ENCODE data around the gene SIK3. TPM values are rescaled to one million over a fixed set of nuclear protein-coding genes. Genes with fewer than 3 reads are reported as not detected.

Gene SIK3
- total RNA-seq, 2 experiments from 2014 or later = 81.4 to 86.1 TPM

DNA sequence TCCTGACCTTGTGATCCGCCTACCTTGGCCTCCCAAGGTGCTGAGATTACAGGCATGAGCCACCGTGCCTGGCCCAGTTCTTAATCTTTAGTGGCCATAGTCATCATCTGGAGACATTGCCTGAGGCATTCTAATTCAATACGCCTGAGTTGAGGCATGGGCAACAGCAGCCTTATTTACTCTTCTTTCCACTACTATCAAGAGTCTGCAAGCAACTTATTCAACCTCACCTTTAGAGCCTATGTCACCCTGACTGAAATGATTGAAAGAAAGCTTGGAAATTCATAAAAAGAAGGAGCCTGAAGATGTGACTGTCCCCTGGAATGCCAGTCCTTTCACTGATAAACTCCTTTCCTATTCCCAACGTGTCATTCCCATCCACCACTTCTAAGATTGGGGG lies 30.1 kb upstream of the SIK3 start:
- no peaks in the 10 kb centered on the region for H3K4me1 ChIP-seq (ENCODE audit: insufficient read depth, low read length)
- H3K9me3 ChIP-seq (ENCODE audit: control insufficient read depth in 1 of 2, insufficient read depth in 1 of 2, low read length in 2 of 2) = no peaks in the 10 kb centered on the region
- POLR2A ChIA-PET = no interaction called here
- CTCF ChIA-PET = no interaction called here
- Mint-ChIP-seq H3K4me3 (no peak overlapping the region), H3K36me3 (ENCODE audit: low read depth) (no peaks in the 10 kb centered on the region), H3K4me1 (ENCODE audit: low read depth) (no peaks in the 10 kb centered on the region), H3K27ac (no peak overlapping the region), H3K9me3 (no peaks in the 10 kb centered on the region), H3K27me3 (no peaks in the 10 kb centered on the region)
- TF ChIP-seq, protein P1, sequence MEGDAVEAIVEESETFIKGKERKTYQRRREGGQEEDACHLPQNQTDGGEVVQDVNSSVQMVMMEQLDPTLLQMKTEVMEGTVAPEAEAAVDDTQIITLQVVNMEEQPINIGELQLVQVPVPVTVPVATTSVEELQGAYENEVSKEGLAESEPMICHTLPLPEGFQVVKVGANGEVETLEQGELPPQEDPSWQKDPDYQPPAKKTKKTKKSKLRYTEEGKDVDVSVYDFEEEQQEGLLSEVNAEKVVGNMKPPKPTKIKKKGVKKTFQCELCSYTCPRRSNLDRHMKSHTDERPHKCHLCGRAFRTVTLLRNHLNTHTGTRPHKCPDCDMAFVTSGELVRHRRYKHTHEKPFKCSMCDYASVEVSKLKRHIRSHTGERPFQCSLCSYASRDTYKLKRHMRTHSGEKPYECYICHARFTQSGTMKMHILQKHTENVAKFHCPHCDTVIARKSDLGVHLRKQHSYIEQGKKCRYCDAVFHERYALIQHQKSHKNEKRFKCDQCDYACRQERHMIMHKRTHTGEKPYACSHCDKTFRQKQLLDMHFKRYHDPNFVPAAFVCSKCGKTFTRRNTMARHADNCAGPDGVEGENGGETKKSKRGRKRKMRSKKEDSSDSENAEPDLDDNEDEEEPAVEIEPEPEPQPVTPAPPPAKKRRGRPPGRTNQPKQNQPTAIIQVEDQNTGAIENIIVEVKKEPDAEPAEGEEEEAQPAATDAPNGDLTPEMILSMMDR (IDR thresholded peaks at IDR 0.05) = no peak
- no peak overlapping the region for H3K4me3 ChIP-seq (ENCODE audit: low read length)
- no peaks in the 10 kb centered on the region for H3K36me3 ChIP-seq (ENCODE audit: insufficient read depth, low read length)
- H3K27ac ChIP-seq (ENCODE audit: low read depth in 1 of 2, low read length in 2 of 2) = no peak overlapping the region
- no peak for ATAC-seq (ENCODE audit: poor library complexity)
- H3K27me3 ChIP-seq (ENCODE audit: control insufficient read depth in 1 of 2, insufficient read depth in 2 of 2, low read length in 2 of 2) = no peaks in the 10 kb centered on the region
- intact Hi-C loops (cut with DNase I, micrococcal nuclease) = no loop called here
- no peak for DNase-seq

DNA sequence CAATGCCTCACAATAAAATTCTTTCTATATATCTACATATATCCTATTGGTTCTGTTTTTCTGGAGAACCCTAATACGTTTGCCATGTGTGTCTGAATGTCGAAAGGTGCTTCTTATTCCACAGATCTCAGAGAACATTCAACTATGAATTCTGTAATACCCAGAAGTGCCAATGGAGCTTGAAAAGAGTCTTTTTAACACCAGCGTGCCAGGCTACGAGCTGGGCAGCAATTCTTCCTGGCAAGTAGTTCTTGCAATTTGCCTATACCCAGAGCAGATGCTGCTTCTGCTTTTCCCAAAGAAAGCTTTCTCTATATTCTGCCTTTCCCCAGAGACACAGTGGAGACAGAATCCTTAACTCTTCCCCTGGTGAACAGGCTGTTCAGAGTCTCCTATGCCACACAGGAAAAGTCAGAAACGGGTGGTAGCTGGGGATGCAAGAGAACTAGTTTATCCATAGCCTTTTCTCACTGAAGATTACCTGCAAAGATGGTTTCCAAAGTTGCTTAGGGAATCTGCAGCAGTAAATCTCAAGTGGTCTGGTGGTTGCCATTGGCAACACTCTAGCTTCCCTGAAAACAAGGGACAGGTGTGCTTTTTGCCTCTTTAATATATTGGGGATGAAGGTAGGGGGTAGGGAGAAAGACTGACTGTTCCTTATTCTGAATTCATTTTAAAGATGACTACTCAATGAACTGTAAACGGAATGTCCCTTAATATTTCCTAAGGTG lies 29.1 kb upstream of the SIK3 start:
- no peaks in the 10 kb centered on the region for H3K9me3 Mint-ChIP-seq
- H3K27me3 Mint-ChIP-seq = no peaks in the 10 kb centered on the region
- H3K4me3 Mint-ChIP-seq = no peak overlapping the region
- H3K36me3 Mint-ChIP-seq (ENCODE audit: low read depth) = no peaks in the 10 kb centered on the region
- no peak for ATAC-seq (ENCODE audit: poor library complexity)
- Histone ChIP-seq H3K36me3 (ENCODE audit: insufficient read depth, low read length) (no peaks in the 10 kb centered on the region), H3K4me1 (ENCODE audit: insufficient read depth, low read length) (no peaks in the 10 kb centered on the region), H3K27me3 (ENCODE audit: control insufficient read depth in 1 of 2, insufficient read depth in 2 of 2, low read length in 2 of 2) (no peaks in the 10 kb centered on the region), H3K27ac (ENCODE audit: low read depth in 1 of 2, low read length in 2 of 2) (no peak overlapping the region), H3K9me3 (ENCODE audit: control insufficient read depth in 1 of 2, insufficient read depth in 1 of 2, low read length in 2 of 2) (no peaks in the 10 kb centered on the region), H3K4me3 (ENCODE audit: low read length) (no peak overlapping the region)
- intact Hi-C loops (cut with DNase I, micrococcal nuclease) = no loop called here
- TF ChIP-seq, protein P1 (IDR thresholded peaks at IDR 0.05) = no peak
- no peaks in the 10 kb centered on the region for H3K4me1 Mint-ChIP-seq (ENCODE audit: low read depth)
- DNase-seq = no peak
- CTCF ChIA-PET = interaction anchor here (0.6 to 1.2 kb wide), 2 partner anchors 25 to 290 kb away, joined by 3 to 4 read pairs; partner anchors contain the start of gene APOA1
- POLR2A ChIA-PET = no interaction called here
- H3K27ac Mint-ChIP-seq = no peak overlapping the region

DNA sequence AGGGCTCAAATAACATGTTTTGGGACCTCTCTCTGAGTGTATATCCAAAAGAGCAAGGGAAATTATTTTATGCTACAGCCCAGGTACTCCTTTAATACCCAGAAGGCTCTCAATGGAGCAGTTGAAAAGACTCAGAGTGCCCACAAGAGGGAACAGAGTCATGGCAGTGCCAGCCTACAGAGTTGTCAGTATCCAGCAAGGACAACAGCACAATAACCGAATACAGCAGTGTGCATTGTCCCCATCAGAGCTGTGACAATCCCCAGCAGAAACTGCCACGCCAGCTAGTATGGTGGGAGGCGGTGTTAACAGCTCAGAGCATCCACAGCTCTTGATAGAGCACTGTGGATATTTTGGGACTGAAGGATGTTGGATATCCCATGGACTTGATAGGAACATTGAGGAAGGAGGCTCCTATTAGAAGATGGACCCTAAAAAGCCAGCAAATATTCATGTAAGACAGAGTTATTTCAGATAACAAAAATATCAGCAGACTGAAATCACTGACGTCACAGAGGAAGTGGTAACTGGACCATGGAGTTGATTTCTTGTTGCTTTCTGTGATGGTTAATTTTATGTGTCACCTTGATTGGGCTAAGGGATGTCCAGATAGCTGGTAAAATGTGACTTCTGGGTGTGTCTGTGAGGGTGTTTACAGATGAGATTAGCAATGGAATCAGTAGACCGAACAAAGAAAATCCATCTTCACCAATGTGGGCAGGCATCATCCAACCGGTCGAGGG lies 28.2 kb upstream of the SIK3 start:
- Histone ChIP-seq H3K4me1 (ENCODE audit: insufficient read depth, low read length) (no peaks in the 10 kb centered on the region), H3K27ac (ENCODE audit: low read depth in 1 of 2, low read length in 2 of 2) (no peak overlapping the region), H3K36me3 (ENCODE audit: insufficient read depth, low read length) (no peaks in the 10 kb centered on the region), H3K9me3 (ENCODE audit: control insufficient read depth in 1 of 2, insufficient read depth in 1 of 2, low read length in 2 of 2) (no peaks in the 10 kb centered on the region), H3K27me3 (ENCODE audit: control insufficient read depth in 1 of 2, insufficient read depth in 2 of 2, low read length in 2 of 2) (no peaks in the 10 kb centered on the region), H3K4me3 (ENCODE audit: low read length) (no peak overlapping the region)
- Mint-ChIP-seq H3K4me1 (ENCODE audit: low read depth) (no peaks in the 10 kb centered on the region), H3K9me3 (no peaks in the 10 kb centered on the region), H3K27ac (no peak overlapping the region), H3K27me3 (no peaks in the 10 kb centered on the region), H3K36me3 (ENCODE audit: low read depth) (no peaks in the 10 kb centered on the region), H3K4me3 (no peak overlapping the region)
- POLR2A ChIA-PET = no interaction called here
- no peak for ATAC-seq (ENCODE audit: poor library complexity)
- intact Hi-C loops (cut with DNase I, micrococcal nuclease) = no loop called here
- no peak for DNase-seq
- TF ChIP-seq, protein P1 (IDR thresholded peaks at IDR 0.05) = no peak
- CTCF ChIA-PET = interaction anchor here (0.6 to 1.2 kb wide), 2 partner anchors 26 to 289 kb away, joined by 3 to 4 read pairs; partner anchors contain the start of gene APOA1

Measured in CD4-positive, alpha-beta T cell (primary cell).